ENCODE measurements around the gene CALM3. TPM values are rescaled to one million over a fixed set of nuclear protein-coding genes. Genes with fewer than 3 reads are reported as not detected.

The CALM3 gene
- total RNA-seq, 4 donors from 2014 or later = 109 to 170 (median 142) TPM

DNA sequence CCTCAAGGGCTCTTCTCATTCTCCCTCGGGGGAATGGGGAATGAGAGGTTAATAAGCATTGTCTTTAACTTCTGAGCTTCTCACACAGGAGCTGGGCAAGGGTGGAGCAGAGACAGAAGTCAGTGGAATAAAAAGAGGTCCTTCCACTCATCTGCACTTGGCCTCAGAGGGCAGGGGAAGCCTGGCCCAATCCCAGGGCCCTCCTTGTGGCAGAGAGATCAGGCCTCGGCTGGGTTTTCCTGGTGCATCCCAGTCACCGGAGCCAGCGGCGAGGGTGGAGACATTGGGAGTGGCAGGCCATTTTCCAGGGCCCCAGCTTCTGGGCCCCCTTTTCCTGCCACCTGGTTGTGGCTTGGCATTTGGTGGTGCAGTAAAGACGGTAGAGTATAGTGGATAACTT is 10.6 kb downstream of the CALM3 start:
- peaks cover 0 to 36% of the 10 kb centered on the region in 2 donors for H3K36me3 ChIP-seq
- ATAC-seq = no peak
- H3K9me3 ChIP-seq = no peaks in the 10 kb centered on the region
- H3K27me3 ChIP-seq = no peaks in the 10 kb centered on the region
- in situ Hi-C loops (cut with MboI; ENCODE audit: low sequenced_read_pairs in 4 of 4) (loop anchor here in 3 of 4 donors (5.0 to 10.0 kb wide), 2 partner anchors 51 to 53 kb away; partner anchors contain the start of gene DACT3 (in 3 of the 3)), intact Hi-C loops (cut with DNase I; ENCODE audit: low total_unique reads) (no loop called here)
- no peak overlapping the region for H3K4me3 ChIP-seq
- DNase-seq = peak in 1 of 2 donors; percentile 3
- H3K4me1 ChIP-seq = peaks cover 4 to 8% of the 10 kb centered on the region in 2 donors
- no peak overlapping the region for H3K27ac ChIP-seq
- TF ChIP-seq POLR2A (IDR thresholded peaks at IDR 0.05) = no peak
- TF ChIP-seq CTCF (IDR thresholded peaks at IDR 0.05 in 4 of 5, conservative IDR thresholded peaks at IDR 0.05 in 1 of 5) = no peak

GRCh38 chr19:46613525-46613924 is 12.4 kb downstream of the CALM3 start:
- peak in 1 of 2 donors; percentile 9 for DNase-seq
- Histone ChIP-seq H3K4me3 (no peak overlapping the region), H3K36me3 (peaks cover 0 to 18% of the 10 kb centered on the region in 2 donors), H3K27me3 (no peaks in the 10 kb centered on the region), H3K27ac (no peak overlapping the region), H3K9me3 (no peaks in the 10 kb centered on the region), H3K4me1 (peaks cover 12 to 16% of the 10 kb centered on the region in 2 donors)
- no peak for ATAC-seq
- no peak for TF ChIP-seq POLR2A (IDR thresholded peaks at IDR 0.05)
- intact Hi-C loops (cut with DNase I; ENCODE audit: low total_unique reads) (no loop called here), in situ Hi-C loops (cut with MboI; ENCODE audit: low sequenced_read_pairs in 4 of 4) (loop anchor here in 3 of 4 donors (5.0 to 10.0 kb wide), 2 partner anchors 49 to 51 kb away; partner anchors contain the start of gene DACT3 (in 3 of the 3))

DNA sequence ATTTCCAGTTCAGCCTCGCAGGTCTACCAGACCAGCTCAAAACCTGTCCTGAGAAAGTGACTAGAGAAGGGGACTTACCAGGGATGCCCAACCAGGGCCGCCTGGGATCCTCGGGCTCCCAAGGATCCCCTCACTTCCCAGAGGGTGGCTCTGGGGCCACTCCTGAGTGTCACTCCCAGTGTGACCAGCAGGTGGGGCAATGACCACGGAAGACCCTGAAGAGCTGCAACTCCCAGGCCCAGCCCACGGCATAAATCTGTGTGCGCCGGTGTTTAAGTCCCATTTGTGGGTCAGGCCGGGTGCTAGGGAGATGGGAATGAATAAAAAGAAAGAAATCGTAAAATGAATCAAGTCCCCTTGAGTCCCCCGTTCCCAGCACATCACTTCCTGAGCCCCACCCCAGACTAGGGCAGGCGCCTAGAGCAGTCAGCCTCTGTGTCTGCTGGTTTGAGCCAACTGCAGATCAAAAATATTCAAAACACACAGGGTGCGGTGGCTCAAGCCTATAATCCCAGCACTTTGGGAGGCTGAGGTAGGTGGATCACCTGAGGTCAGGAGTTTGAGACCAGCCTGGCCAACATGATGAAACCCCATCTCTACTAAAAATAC is 13.1 kb downstream of the CALM3 start:
- H3K36me3 ChIP-seq = peaks cover 0 to 11% of the 10 kb centered on the region in 2 donors
- TF ChIP-seq POLR2A (IDR thresholded peaks at IDR 0.05) (no peak), CTCF (IDR thresholded peaks at IDR 0.05 in 4 of 5, conservative IDR thresholded peaks at IDR 0.05 in 1 of 5) (peak; percentile 83 to 89 (median 87))
- no peak overlapping the region for H3K27ac ChIP-seq
- peaks cover 12 to 23% of the 10 kb centered on the region in 2 donors for H3K4me1 ChIP-seq
- H3K9me3 ChIP-seq = no peaks in the 10 kb centered on the region
- peak; percentile 47 to 73 for DNase-seq
- H3K4me3 ChIP-seq = no peak overlapping the region
- in situ Hi-C loops (cut with MboI; ENCODE audit: low sequenced_read_pairs in 4 of 4) = loop anchor here in 3 of 4 donors (5.0 to 10.0 kb wide), 2 partner anchors 48 to 51 kb away; partner anchors contain the start of gene DACT3 (in 3 of the 3)
- H3K27me3 ChIP-seq = no peaks in the 10 kb centered on the region
- ATAC-seq = peak; percentile 72 to 76
- intact Hi-C loops (cut with DNase I; ENCODE audit: low total_unique reads) = loop anchor here (1.0 kb wide), 1 partner anchor 48 kb away; no protein-coding TSS in a partner anchor

DNA sequence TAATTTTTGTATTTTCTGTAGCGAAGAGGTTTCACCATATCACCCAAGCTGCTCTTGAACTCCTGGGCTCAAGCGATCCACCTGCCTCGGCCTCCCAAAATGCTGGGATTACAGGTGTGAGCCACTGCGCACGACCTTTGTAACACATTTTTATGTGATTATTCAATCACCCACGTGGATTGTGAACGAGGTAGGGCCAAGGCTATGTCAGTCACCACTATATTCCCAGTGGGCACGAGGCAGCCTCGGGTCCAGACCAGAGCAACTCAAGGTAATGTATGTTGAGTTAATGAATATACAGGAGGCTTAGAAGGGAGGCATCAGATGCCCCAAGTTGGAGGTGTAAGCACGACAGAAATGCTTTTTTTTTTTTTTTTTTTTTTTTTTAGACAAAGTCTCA is 14.8 kb downstream of the CALM3 start:
- H3K27ac ChIP-seq = no peak overlapping the region
- DNase-seq = no peak
- no peaks in the 10 kb centered on the region for H3K9me3 ChIP-seq
- H3K27me3 ChIP-seq = no peaks in the 10 kb centered on the region
- peaks cover 24 to 32% of the 10 kb centered on the region in 2 donors for H3K4me1 ChIP-seq
- H3K4me3 ChIP-seq = no peak overlapping the region
- intact Hi-C loops (cut with DNase I; ENCODE audit: low total_unique reads) (no loop called here), in situ Hi-C loops (cut with MboI; ENCODE audit: low sequenced_read_pairs in 4 of 4) (loop anchor here in 2 of 4 donors (5.0 to 10.0 kb wide), 2 partner anchors 46 to 49 kb away; partner anchors contain the start of gene DACT3 (in 2 of the 2))
- no peak for ATAC-seq
- TF ChIP-seq CTCF (IDR thresholded peaks at IDR 0.05 in 4 of 5, conservative IDR thresholded peaks at IDR 0.05 in 1 of 5) (no peak), POLR2A (IDR thresholded peaks at IDR 0.05) (no peak)
- H3K36me3 ChIP-seq = no peaks in the 10 kb centered on the region

GRCh38 chr19:46616631-46617322 is 15.6 kb downstream of the CALM3 start:
- in situ Hi-C loops (cut with MboI; ENCODE audit: low sequenced_read_pairs in 4 of 4) = loop anchor here in 2 of 4 donors (5.0 to 10.0 kb wide), 2 partner anchors 46 to 48 kb away; partner anchors contain the start of gene DACT3 (in 2 of the 2)
- ATAC-seq (no peak), DNase-seq (no peak)
- H3K27ac ChIP-seq = no peak overlapping the region
- no peaks in the 10 kb centered on the region for H3K9me3 ChIP-seq
- intact Hi-C loops (cut with DNase I; ENCODE audit: low total_unique reads) = no loop called here
- H3K4me1 ChIP-seq = peaks cover 32% of the 10 kb centered on the region in 2 donors
- H3K36me3 ChIP-seq = no peaks in the 10 kb centered on the region
- TF ChIP-seq CTCF (IDR thresholded peaks at IDR 0.05 in 4 of 5, conservative IDR thresholded peaks at IDR 0.05 in 1 of 5) (peak in 1 of 5 experiments; percentile 19), POLR2A (IDR thresholded peaks at IDR 0.05) (no peak)
- H3K4me3 ChIP-seq = no peak overlapping the region
- no peaks in the 10 kb centered on the region for H3K27me3 ChIP-seq

Measured in gastrocnemius medialis (tissue), 4 donors.